Activated CD8-positive, alpha-beta memory T cell treated with anti-CD3 and anti-CD28 coated beads for 48 hours (primary cell): Measurements from ENCODE around the gene SLC25A19.
A peak's percentile ranks its signal among the peaks of the same experiment; 100 is the strongest.
"Not testable (repeated sequence)": the region's sequence is repeated elsewhere in the genome, so short reads cannot be mapped to it uniquely, and the experiment has no call there.

Experiments
- DNase-seq, 3 experiments: peaks; one replicate each; pipeline ENCODE4 v3.0.0-alpha.2; 2020; ENCODE audit warnings: low read depth in 2 of 3, low spot score in 2 of 3

Gene SLC25A19

GRCh38 chr17:75267411-75268232, 21.6 kb downstream of the SLC25A19 start:
- no peak for DNase-seq

- no peak for DNase-seq
Observed at GRCh38 chr17:75267153-75267410, 22.2 kb downstream of the SLC25A19 start.

- no peak for DNase-seq
Observed at GRCh38 chr17:75266316-75267152, 22.7 kb downstream of the SLC25A19 start.

GRCh38 chr17:75265614-75266315, 23.5 kb downstream of the SLC25A19 start:
- DNase-seq: no peak

- no peak for DNase-seq
Observed at GRCh38 chr17:75263055-75263454, 26.2 kb downstream of the SLC25A19 start.

GRCh38 chr17:75262112-75262606, 27.1 kb downstream of the SLC25A19 start:
- no peak for DNase-seq

- peak; percentile 87 to 97 (median 89) for DNase-seq
Observed at GRCh38 chr17:75261336-75262111, 27.7 kb downstream of the SLC25A19 start, which contains the start of the genes GGA3 and MRPS7. GGA3 (minus strand) TSS chr17:75261606; CDS start chr17:75261587, 19 bp downstream. MRPS7 (plus strand) TSS chr17:75261879; CDS start chr17:75261901, 22 bp downstream.

GRCh38 chr17:75260641-75261335, 28.4 kb downstream of the SLC25A19 start:
- no peak for DNase-seq

- DNase-seq: not testable (repeated sequence)
Observed at GRCh38 chr17:75257228-75257627, 32.0 kb downstream of the SLC25A19 start.

GRCh38 chr17:75255954-75256698, 33.1 kb downstream of the SLC25A19 start:
- DNase-seq: not testable (repeated sequence)

- DNase-seq: no peak
Observed at GRCh38 chr17:75252039-75252816, 37.0 kb downstream of the SLC25A19 start.

- peak; percentile 40 to 61 (median 50) for DNase-seq
Observed at GRCh38 chr17:75250009-75250471, 39.2 kb downstream of the SLC25A19 start.

- DNase-seq: no peak
Observed at GRCh38 chr17:75249564-75249963, 39.7 kb downstream of the SLC25A19 start.

- DNase-seq: no peak
Observed at GRCh38 chr17:75246404-75246803, 42.8 kb downstream of the SLC25A19 start.

GRCh38 chr17:75245011-75245410, 44.2 kb downstream of the SLC25A19 start:
- no peak for DNase-seq

- no peak for DNase-seq
Observed at GRCh38 chr17:75244133-75244866, 44.9 kb downstream of the SLC25A19 start.

GRCh38 chr17:75242461-75243042, 46.7 kb downstream of the SLC25A19 start:
- no peak for DNase-seq
